Brain microvascular endothelial cell (primary cell): ENCODE measurements around the gene RAB39B.
"Not testable (repeated sequence)": the region's sequence is repeated elsewhere in the genome, so short reads cannot be mapped to it uniquely, and the experiment has no call there.

Source experiments
- DNase-seq: peaks from one replicate; pipeline ENCODE4 v3.0.0-alpha.2; 2020
- H3K27ac ChIP-seq: fragments of 250-450 bp; sonication (Bioruptor Pico); 2 replicates; pipeline ENCODE4 v1.5.1; 2020; ENCODE audit warnings: mild to moderate bottlenecking, moderate library complexity
- H3K27me3 ChIP-seq: fragments of 250-450 bp; sonication (Bioruptor Pico); replicated peaks from 2 replicates; pipeline ENCODE4 v1.5.1; 2020; ENCODE audit warnings: mild to moderate bottlenecking
- H3K36me3 ChIP-seq: fragments of 250-450 bp; sonication (Bioruptor Pico); replicated peaks from 2 replicates; pipeline ENCODE4 v1.5.1; 2020; ENCODE audit warnings: mild to moderate bottlenecking
- H3K4me3 ChIP-seq: 2 replicates; pipeline ENCODE4 v1.5.1; 2011; ENCODE audit warnings: low read depth, mild to moderate bottlenecking, control low read depth, low read length, moderate library complexity
- CTCF ChIP-seq: IDR thresholded peaks from 2 replicates; pipeline ENCODE4 v1.5.1; 2011; ENCODE audit warnings: low read depth, mild to moderate bottlenecking, moderate library complexity, low read length, control low read depth, inconsistent platforms; ENCODE audit errors: missing control alignments
- in situ Hi-C: cut with HindIII; loops from 2 replicates; pipeline ENCODE4 v1.10.0; 2017; ENCODE audit warnings: low sequenced_read_pairs, low pct_ligation_motif_present

Gene RAB39B

GRCh38 chrX:155263854-155264628, at the start of gene RAB39B:
RAB39B (minus strand) TSS chrX:155264491; CDS start chrX:155264288, 203 bp downstream.
- H3K36me3 ChIP-seq, result no peaks in the 10 kb centered on the region
- no peak within 1 kb of the TSS for H3K4me3 ChIP-seq
- no peaks in the 10 kb centered on the region for H3K27me3 ChIP-seq
- no peak for TF ChIP-seq CTCF
- H3K27ac ChIP-seq, result no peak within 1 kb of the TSS
- in situ Hi-C loops, result no loop called here
- peak; percentile 52 for DNase-seq

GRCh38 chrX:155313766-155314165, 49.5 kb upstream of the RAB39B start:
- in situ Hi-C loops, result no loop called here
- TF ChIP-seq CTCF, result no peak
- Histone ChIP-seq H3K27me3 (no peaks in the 10 kb centered on the region), H3K4me3 (no peak overlapping the region), H3K36me3 (no peaks in the 10 kb centered on the region), H3K27ac (no peak overlapping the region)
- DNase-seq, result no peak

- Histone ChIP-seq H3K4me3 (no peak overlapping the region), H3K27me3 (no peaks in the 10 kb centered on the region), H3K36me3 (no peaks in the 10 kb centered on the region), H3K27ac (no peak overlapping the region)
- no peak for TF ChIP-seq CTCF
- in situ Hi-C loops, result no loop called here
- no peak for DNase-seq
Measured at GRCh38 chrX:155293771-155294170, 29.5 kb upstream of the RAB39B start.

GRCh38 chrX:155279873-155280272, 15.6 kb upstream of the RAB39B start:
- no peak overlapping the region for H3K4me3 ChIP-seq
- no peak for DNase-seq
- no peak for TF ChIP-seq CTCF
- H3K27ac ChIP-seq, result no peak overlapping the region
- H3K27me3 ChIP-seq, result no peaks in the 10 kb centered on the region
- no peaks in the 10 kb centered on the region for H3K36me3 ChIP-seq
- in situ Hi-C loops, result no loop called here

GRCh38 chrX:155270969-155271368, 6.7 kb upstream of the RAB39B start:
- H3K36me3 ChIP-seq, result no peaks in the 10 kb centered on the region
- no peak overlapping the region for H3K4me3 ChIP-seq
- no peak overlapping the region for H3K27ac ChIP-seq
- H3K27me3 ChIP-seq, result no peaks in the 10 kb centered on the region
- DNase-seq, result no peak
- TF ChIP-seq CTCF, result no peak
- in situ Hi-C loops, result no loop called here

GRCh38 chrX:155267995-155268394, 3.7 kb upstream of the RAB39B start:
- in situ Hi-C loops, DNase-seq, H3K36me3 ChIP-seq, H3K27me3 ChIP-seq, H3K27ac ChIP-seq, H3K4me3 ChIP-seq: not testable (repeated sequence)
